GM21717 (cell line): Measurements from ENCODE around the gene PCDHGB7.
"Not testable (repeated sequence)": the region's sequence is repeated elsewhere in the genome, so short reads cannot be mapped to it uniquely, and the experiment has no call there.

Source experiments
- ATAC-seq: cut with Tn5 transposase; IDR thresholded peaks from one replicate; pipeline ENCODE4 v1.9.1; 2021; ENCODE audit warnings: mild to moderate bottlenecking, moderate library complexity; ENCODE audit not compliant: unreplicated experiment

PCDHGB7 gene

GRCh38 chr5:141417494-141418172 is at the start of gene PCDHGB7:
PCDHGB7 (plus strand) TSS chr5:141417677; CDS start chr5:141417860, 183 bp downstream.
- peak; percentile 70 for ATAC-seq

- peak; percentile 73 for ATAC-seq
Measured at GRCh38 chr5:141369994-141370848, 47.3 kb upstream of the PCDHGB7 start, which contains the start of gene PCDHGB3. PCDHGB3 (plus strand) TSS chr5:141370242; CDS start chr5:141370395, 153 bp downstream.

- ATAC-seq, result no peak
Measured at GRCh38 chr5:141371572-141372475, 45.7 kb upstream of the PCDHGB7 start.

- no peak for ATAC-seq
Measured at GRCh38 chr5:141373673-141374317, 43.7 kb upstream of the PCDHGB7 start, which contains the start of gene PCDHGA6. PCDHGA6 (plus strand) TSS chr5:141373891; CDS start chr5:141374084, 193 bp downstream.

- no peak for ATAC-seq
Measured at GRCh38 chr5:141374627-141375026, 42.9 kb upstream of the PCDHGB7 start.

GRCh38 chr5:141375444-141376155 is 41.9 kb upstream of the PCDHGB7 start:
- not testable (repeated sequence) for ATAC-seq

GRCh38 chr5:141382469-141383294 is 34.8 kb upstream of the PCDHGB7 start, which contains the start of gene PCDHGA7:
PCDHGA7 (plus strand) TSS chr5:141382742; CDS start chr5:141382900, 158 bp downstream.
- no peak for ATAC-seq

GRCh38 chr5:141383345-141383744 is 34.1 kb upstream of the PCDHGB7 start:
- ATAC-seq, result no peak

GRCh38 chr5:141384471-141385267 is 32.8 kb upstream of the PCDHGB7 start:
- ATAC-seq, result no peak

- peak; percentile 91 for ATAC-seq
Measured at GRCh38 chr5:141387557-141388311, 29.7 kb upstream of the PCDHGB7 start, which contains the start of gene PCDHGB4. PCDHGB4 (plus strand) TSS chr5:141387698; CDS start chr5:141387885, 187 bp downstream.

GRCh38 chr5:141388661-141389060 is 28.8 kb upstream of the PCDHGB7 start:
- no peak for ATAC-seq

- ATAC-seq, result no peak
Measured at GRCh38 chr5:141389153-141390042, 28.1 kb upstream of the PCDHGB7 start.

- no peak for ATAC-seq
Measured at GRCh38 chr5:141392429-141393198, 24.9 kb upstream of the PCDHGB7 start, which contains the start of gene PCDHGA8. PCDHGA8 (plus strand) TSS chr5:141392633; CDS start chr5:141392814, 181 bp downstream.

GRCh38 chr5:141393267-141393666 is 24.2 kb upstream of the PCDHGB7 start:
- no peak for ATAC-seq
